DND-41 (cell line): ENCODE data around the gene NKD2.

Source experiments
- ATAC-seq: fragments of 200-7000 bp; cut with Tn5 transposase; 3 replicates; pipeline ENCODE4 v1.9.1; 2021; ENCODE audit warnings: low read depth; ENCODE audit not compliant: insufficient read depth
- DNase-seq: peaks from one replicate; pipeline ENCODE4 v3.0.0-alpha.2; 2020
- H2AFZ ChIP-seq: 2 replicates; pipeline ENCODE4 v1.6.0; 2012; ENCODE audit warnings: low read depth, low read length
- H3K27ac ChIP-seq: 2 replicates; pipeline ENCODE4 v1.5.1; 2012; ENCODE audit warnings: low read length, inconsistent platforms
- H3K27me3 ChIP-seq: fragments of 200-600 bp; sonication (generic); 2 replicates; pipeline ENCODE4 v1.6.0; 2012; ENCODE audit warnings: low read length, mild to moderate bottlenecking, inconsistent platforms; ENCODE audit not compliant: insufficient read depth, poor library complexity
- H3K36me3 ChIP-seq: 2 replicates; pipeline ENCODE4 v1.5.1; 2012; ENCODE audit warnings: low read length, inconsistent platforms; ENCODE audit not compliant: insufficient read depth
- H3K4me1 ChIP-seq: 2 replicates; pipeline ENCODE4 v1.5.1; 2012; ENCODE audit warnings: mild to moderate bottlenecking, low read length; ENCODE audit not compliant: insufficient read depth
- H3K4me2 ChIP-seq: 2 replicates; pipeline ENCODE4 v1.6.0; 2012; ENCODE audit warnings: mild to moderate bottlenecking, moderate library complexity, low read length, inconsistent platforms; ENCODE audit not compliant: insufficient read depth
- H3K4me3 ChIP-seq, 2 experiments: fragments of 200-600 bp in 1 of 2; shearing (Covaris generic) in 1 of 2; 2 replicates each; pipeline ENCODE4 v1.5.1; 2012 to 2016; ENCODE audit warnings: inconsistent platforms in 2 of 2, low read length in 2 of 2, mild to moderate bottlenecking in 2 of 2, low read depth in 1 of 2, moderate library complexity in 1 of 2
- H3K79me2 ChIP-seq: 2 replicates; pipeline ENCODE4 v1.6.0; 2012; ENCODE audit warnings: low read length, inconsistent platforms; ENCODE audit not compliant: insufficient read depth
- H3K9ac ChIP-seq: 2 replicates; pipeline ENCODE4 v1.6.0; 2012; ENCODE audit warnings: low read depth, mild to moderate bottlenecking, inconsistent platforms, low read length, moderate library complexity
- H3K9me3 ChIP-seq: 2 replicates; pipeline ENCODE4 v1.5.1; 2012; ENCODE audit warnings: low read length, moderate library complexity, mild to moderate bottlenecking, inconsistent platforms; ENCODE audit not compliant: insufficient read depth, severe bottlenecking
- H4K20me1 ChIP-seq: 2 replicates; pipeline ENCODE4 v1.6.0; 2012; ENCODE audit warnings: low read length; ENCODE audit not compliant: insufficient read depth
- CTCF ChIP-seq: IDR thresholded peaks from 2 replicates; pipeline ENCODE4 v1.5.1; 2012; ENCODE audit warnings: borderline replicate concordance, low read length, moderate library complexity, mild to moderate bottlenecking; ENCODE audit not compliant: poor library complexity, severe bottlenecking; ENCODE audit errors: extremely low read depth
- EZH2 ChIP-seq: IDR thresholded peaks from 3 replicates; pipeline ENCODE4 v1.6.1; 2012; ENCODE audit warnings: borderline replicate concordance, low read depth, mild to moderate bottlenecking, moderate library complexity, low read length, inconsistent platforms; ENCODE audit not compliant: severe bottlenecking

Gene NKD2

GRCh38 chr5:1056611-1057484 is 48.2 kb downstream of the NKD2 start:
- no peak overlapping the region for H3K4me3 ChIP-seq
- no peak overlapping the region for H3K27ac ChIP-seq
- no peaks in the 10 kb centered on the region for H3K9me3 ChIP-seq
- H3K4me1 ChIP-seq: no peaks in the 10 kb centered on the region
- no peak overlapping the region for H2AFZ ChIP-seq
- no peaks in the 10 kb centered on the region for H3K36me3 ChIP-seq
- DNase-seq (no peak), ATAC-seq (no peak)
- H3K27me3 ChIP-seq: no peaks in the 10 kb centered on the region
- H3K79me2 ChIP-seq: no peaks in the 10 kb centered on the region
- H3K9ac ChIP-seq: no peak overlapping the region
- H4K20me1 ChIP-seq: peaks cover 4% of the 10 kb centered on the region
- no peak for TF ChIP-seq EZH2
- TF ChIP-seq CTCF: no peak
- H3K4me2 ChIP-seq: no peak overlapping the region

GRCh38 chr5:1057485-1058082 is 49.0 kb downstream of the NKD2 start:
- H3K79me2 ChIP-seq: no peaks in the 10 kb centered on the region
- H2AFZ ChIP-seq: no peak overlapping the region
- TF ChIP-seq CTCF (no peak), EZH2 (no peak)
- no peak overlapping the region for H3K9ac ChIP-seq
- no peaks in the 10 kb centered on the region for H3K27me3 ChIP-seq
- H3K27ac ChIP-seq: no peak overlapping the region
- H3K4me2 ChIP-seq: no peak overlapping the region
- no peaks in the 10 kb centered on the region for H3K36me3 ChIP-seq
- peaks cover 4% of the 10 kb centered on the region for H4K20me1 ChIP-seq
- H3K9me3 ChIP-seq: no peaks in the 10 kb centered on the region
- no peak overlapping the region for H3K4me3 ChIP-seq
- H3K4me1 ChIP-seq: no peaks in the 10 kb centered on the region
- no peak for DNase-seq
- no peak for ATAC-seq

GRCh38 chr5:1058083-1058945 is 49.7 kb downstream of the NKD2 start:
- H3K36me3 ChIP-seq: no peaks in the 10 kb centered on the region
- H3K79me2 ChIP-seq: no peaks in the 10 kb centered on the region
- H3K4me2 ChIP-seq: no peak overlapping the region
- H3K27me3 ChIP-seq: no peaks in the 10 kb centered on the region
- TF ChIP-seq EZH2 (no peak), CTCF (no peak)
- no peaks in the 10 kb centered on the region for H3K4me1 ChIP-seq
- ATAC-seq: no peak
- H3K4me3 ChIP-seq: no peak overlapping the region
- H4K20me1 ChIP-seq: peaks cover under 1% of the 10 kb centered on the region; the same call in 1 of the 2 replicates
- no peaks in the 10 kb centered on the region for H3K9me3 ChIP-seq
- H2AFZ ChIP-seq: no peak overlapping the region
- no peak for DNase-seq
- H3K27ac ChIP-seq: no peak overlapping the region
- no peak overlapping the region for H3K9ac ChIP-seq
